ENCODE data around the gene TRABD2B. TPM values are rescaled to one million over a fixed set of nuclear protein-coding genes. Genes with fewer than 3 reads are reported as not detected.

Gene TRABD2B
- total and polyA plus RNA-seq, 2 donors from 2014 or later = 19.8 to 62.0 TPM

- Histone ChIP-seq H3K4me1 (ENCODE audit: control insufficient read depth in 2 of 3, insufficient read depth in 2 of 3, low read depth in 1 of 3, low read length in 3 of 3) (no peaks in the 10 kb centered on the region), H3K9me3 (ENCODE audit: control insufficient read depth in 2 of 3, insufficient read depth in 1 of 3, low read length in 3 of 3) (no peaks in the 10 kb centered on the region), H3K36me3 (ENCODE audit: control insufficient read depth in 2 of 3, insufficient read depth in 3 of 3, low read length in 3 of 3) (no peaks in the 10 kb centered on the region), H3K27ac (ENCODE audit: low read depth in 2 of 2, low read length in 2 of 2) (no peak overlapping the region), H3K9ac (ENCODE audit: low read length in 3 of 3) (no peak overlapping the region), H3K4me3 (ENCODE audit: low read length in 3 of 3) (no peak overlapping the region), H3K27me3 (ENCODE audit: control insufficient read depth, insufficient read depth, low read length) (no peaks in the 10 kb centered on the region)
- no peak for FAIRE-seq
- TF ChIP-seq CTCF (IDR thresholded peaks at IDR 0.05; ENCODE audit: borderline replicate concordance, extremely low read depth, insufficient read depth) = no peak
- intact Hi-C loops (cut with DNase I) = no loop called here
- no peak for DNase-seq
Measured at GRCh38 chr1:47809301-47810084, 187.7 kb downstream of the TRABD2B start.

DNA sequence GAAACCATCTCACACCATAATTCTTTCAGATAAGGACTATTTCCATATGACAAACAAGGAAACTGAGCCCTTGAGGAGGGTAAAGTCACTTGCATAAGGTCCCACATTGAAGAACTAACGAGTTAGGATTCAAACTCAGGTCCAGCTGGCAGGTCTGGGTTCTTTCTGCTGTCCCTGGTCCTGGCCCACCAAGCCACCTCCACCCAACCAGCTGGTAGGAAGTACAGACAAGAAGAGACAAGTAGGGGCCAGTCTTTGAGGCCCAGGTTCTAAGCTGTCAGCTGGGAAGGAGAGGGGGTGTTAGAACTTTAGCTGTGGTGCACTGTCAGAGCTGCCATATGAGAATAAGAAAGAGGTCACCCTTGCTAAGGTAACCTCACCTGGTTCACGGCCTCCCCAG lies 188.6 kb downstream of the TRABD2B start:
- intact Hi-C loops (cut with DNase I) = no loop called here
- no peaks in the 10 kb centered on the region for H3K9me3 ChIP-seq (ENCODE audit: control insufficient read depth in 2 of 3, insufficient read depth in 1 of 3, low read length in 3 of 3)
- H3K9ac ChIP-seq (ENCODE audit: low read length in 3 of 3) = no peak overlapping the region
- no peaks in the 10 kb centered on the region for H3K4me1 ChIP-seq (ENCODE audit: control insufficient read depth in 2 of 3, insufficient read depth in 2 of 3, low read depth in 1 of 3, low read length in 3 of 3)
- FAIRE-seq (no peak), DNase-seq (no peak)
- H3K4me3 ChIP-seq (ENCODE audit: low read length in 3 of 3) = no peak overlapping the region
- TF ChIP-seq CTCF (IDR thresholded peaks at IDR 0.05; ENCODE audit: borderline replicate concordance, extremely low read depth, insufficient read depth) = no peak
- H3K36me3 ChIP-seq (ENCODE audit: control insufficient read depth in 2 of 3, insufficient read depth in 3 of 3, low read length in 3 of 3) = no peaks in the 10 kb centered on the region
- H3K27ac ChIP-seq (ENCODE audit: low read depth in 2 of 2, low read length in 2 of 2) = no peak overlapping the region
- no peaks in the 10 kb centered on the region for H3K27me3 ChIP-seq (ENCODE audit: control insufficient read depth, insufficient read depth, low read length)

DNA sequence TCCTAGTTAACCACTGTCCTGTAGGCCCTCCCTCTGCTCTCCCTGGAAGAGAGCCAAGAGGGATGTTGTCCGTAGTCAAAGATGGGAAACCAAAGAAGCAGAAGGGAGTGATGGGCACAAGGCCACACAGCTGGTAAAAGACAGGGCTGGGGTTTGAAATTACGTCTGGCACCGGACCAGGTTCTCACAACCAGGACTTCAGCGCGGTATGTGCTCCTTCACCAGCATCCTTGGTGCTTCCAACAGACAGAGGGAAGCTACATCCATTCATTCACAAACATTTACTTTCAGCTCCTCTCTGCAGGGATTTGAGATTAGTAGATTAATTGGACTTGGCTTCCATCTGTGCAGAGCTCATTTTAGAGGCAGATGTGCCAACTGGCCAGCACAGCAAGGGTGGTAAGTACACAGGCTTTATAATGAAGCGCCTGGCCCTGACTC lies 191.2 kb downstream of the TRABD2B start:
- peak in 1 of 5 donors; percentile 67 for DNase-seq

More for the DNA sequence above, 191.2 kb downstream of the TRABD2B start:
- H3K9me3 ChIP-seq (ENCODE audit: control insufficient read depth in 2 of 3, insufficient read depth in 1 of 3, low read length in 3 of 3) = no peaks in the 10 kb centered on the region
- H3K9ac ChIP-seq (ENCODE audit: low read length in 3 of 3) = no peak overlapping the region
- no peak for FAIRE-seq
- intact Hi-C loops (cut with DNase I) = no loop called here
- peaks cover 0 to 4% (median 0%) of the 10 kb centered on the region in 3 donors for H3K36me3 ChIP-seq (ENCODE audit: control insufficient read depth in 2 of 3, insufficient read depth in 3 of 3, low read length in 3 of 3)
- H3K4me1 ChIP-seq (ENCODE audit: control insufficient read depth in 2 of 3, insufficient read depth in 2 of 3, low read depth in 1 of 3, low read length in 3 of 3) = no peaks in the 10 kb centered on the region
- H3K27ac ChIP-seq (ENCODE audit: low read depth in 2 of 2, low read length in 2 of 2) = no peak overlapping the region
- TF ChIP-seq CTCF (IDR thresholded peaks at IDR 0.05; ENCODE audit: borderline replicate concordance, extremely low read depth, insufficient read depth) = no peak
- no peaks in the 10 kb centered on the region for H3K27me3 ChIP-seq (ENCODE audit: control insufficient read depth, insufficient read depth, low read length)
- H3K4me3 ChIP-seq (ENCODE audit: low read length in 3 of 3) = no peak overlapping the region

All from kidney (tissue), 14 donors.